Endothelial cell of umbilical vein (primary cell): ENCODE data around the gene UVSSA. TPM values are rescaled to one million over a fixed set of nuclear protein-coding genes. Genes with fewer than 3 reads are reported as not detected.

Source experiments
- BruUV-seq: library from RNA; stranded (reverse); fragments of 400-500 nt; replicated peaks from 2 replicates; lab custom pipeline; 2021; lab: Mats Ljungman, UMichigan
- CTCF ChIA-PET: fragments of 300-600, 350-600 bp; sonication (Branson Sonifier 250); formaldehyde crosslinking; loops from one replicate; lab custom pipeline; 2021; ENCODE audit warnings: antibody characterized with exemption, inconsistent platforms; lab: Charles Lee
- POLR2A ChIA-PET: fragments of 300-600, 350-600 bp; sonication (Branson Sonifier 250); formaldehyde crosslinking; loops from one replicate; lab custom pipeline; 2021; ENCODE audit warnings: antibody characterized with exemption, inconsistent platforms; lab: Charles Lee
- DNase-seq: peaks from one replicate; pipeline ENCODE4 v3.0.0-alpha.2; 2011; ENCODE audit warnings: low read depth, low spot score
- FAIRE-seq: peaks from 2 replicates; lab custom pipeline; 2011; peaks lifted over from hg19 to GRCh38; lab: Jason Lieb, UNC
- H2AFZ ChIP-seq: 2 replicates; pipeline ENCODE4 v1.6.0; 2012; ENCODE audit warnings: low read depth, low read length, control low read depth, inconsistent platforms
- H3K27ac ChIP-seq: 2 replicates; pipeline ENCODE4 v1.5.1; 2011; ENCODE audit warnings: low read depth, mild to moderate bottlenecking, control low read depth, low read length, moderate library complexity; ENCODE audit not compliant: insufficient read depth
- H3K27me3 ChIP-seq, 2 experiments: 2 replicates each; pipeline versions ENCODE4 v1.6.0 to v1.6.1; 2011; ENCODE audit warnings: low read length in 2 of 2, mixed read lengths in 1 of 2; ENCODE audit not compliant: control insufficient read depth in 2 of 2, insufficient read depth in 2 of 2
- H3K36me3 ChIP-seq, 2 experiments: 2 replicates in 1 of 2; 3 replicates in 1 of 2; pipeline ENCODE4 v1.5.1; 2011; ENCODE audit warnings: low read length in 2 of 2, mild to moderate bottlenecking in 1 of 2, moderate library complexity in 1 of 2; ENCODE audit not compliant: control insufficient read depth in 2 of 2, insufficient read depth in 2 of 2; ENCODE audit errors: extremely low read depth in 1 of 2
- H3K4me1 ChIP-seq: 3 replicates; pipeline ENCODE4 v1.5.1; 2011; ENCODE audit warnings: mild to moderate bottlenecking, low read length; ENCODE audit not compliant: control insufficient read depth, insufficient read depth; ENCODE audit errors: extremely low read depth
- H3K4me2 ChIP-seq: 2 replicates; pipeline ENCODE4 v1.6.1; 2011; ENCODE audit warnings: low read length, control low read depth, mixed read lengths; ENCODE audit not compliant: insufficient read depth
- H3K4me3 ChIP-seq, 3 experiments: fragments of 200-600 bp in 1 of 3; sonication (generic), shearing (Covaris generic) in 1 of 3; replicated peaks in 1 of 3; 2 replicates each; pipeline ENCODE4 v1.5.1; 2011 to 2016; ENCODE audit warnings: control low read depth in 3 of 3, low read length in 3 of 3, mild to moderate bottlenecking in 2 of 3, inconsistent platforms in 1 of 3, low read depth in 1 of 3, moderate library complexity in 1 of 3; ENCODE audit not compliant: insufficient read depth in 1 of 3
- H3K79me2 ChIP-seq: 2 replicates; pipeline ENCODE4 v1.6.0; 2012; ENCODE audit warnings: low read length, inconsistent platforms; ENCODE audit not compliant: control insufficient read depth, insufficient read depth
- H3K9ac ChIP-seq: replicated peaks from 2 replicates; pipeline ENCODE3; 2011; ENCODE audit warnings: low read length, control low read depth; ENCODE audit not compliant: insufficient read depth; ENCODE audit errors: extremely low read depth
- H3K9me1 ChIP-seq: replicated peaks from 3 replicates; pipeline ENCODE4 v1.6.0; 2011; ENCODE audit warnings: mild to moderate bottlenecking, low read length; ENCODE audit not compliant: control insufficient read depth, insufficient read depth; ENCODE audit errors: extremely low read depth
- H3K9me3 ChIP-seq: replicated peaks from 2 replicates; pipeline ENCODE4 v1.5.1; 2012; ENCODE audit warnings: low read length, inconsistent platforms; ENCODE audit not compliant: control insufficient read depth, insufficient read depth
- H4K20me1 ChIP-seq: replicated peaks from 2 replicates; pipeline ENCODE3; 2011; ENCODE audit warnings: mild to moderate bottlenecking, low read length; ENCODE audit not compliant: control insufficient read depth, insufficient read depth; ENCODE audit errors: extremely low read depth
- EZH2 ChIP-seq: IDR thresholded peaks from 2 replicates; pipeline ENCODE4 v1.6.1; 2012; ENCODE audit warnings: borderline replicate concordance, low read depth, mild to moderate bottlenecking, moderate library complexity, low read length, inconsistent platforms; ENCODE audit not compliant: severe bottlenecking
- FOS ChIP-seq: IDR thresholded peaks from 2 replicates; pipeline ENCODE4 v1.6.1; 2011; ENCODE audit warnings: mild to moderate bottlenecking, low read length, moderate library complexity, borderline replicate concordance; ENCODE audit not compliant: insufficient read depth
- GATA2 ChIP-seq: IDR thresholded peaks from 2 replicates; pipeline ENCODE4 v1.7.0; 2011; ENCODE audit warnings: low read depth, mild to moderate bottlenecking, moderate library complexity, mixed read lengths, low read length; ENCODE audit not compliant: insufficient read length, insufficient read depth
- JUN ChIP-seq: IDR thresholded peaks from 2 replicates; pipeline ENCODE4 v1.6.1; 2011; ENCODE audit warnings: borderline replicate concordance, low read depth; ENCODE audit not compliant: insufficient read length, insufficient read depth
- POLR2A ChIP-seq: IDR thresholded peaks from 2 replicates; pipeline ENCODE4 v1.6.1; 2012; ENCODE audit warnings: low read depth, mild to moderate bottlenecking, control low read depth, low read length
- POLR2AphosphoS5 ChIP-seq: IDR thresholded peaks from 2 replicates; pipeline ENCODE4 v1.6.1; 2012; ENCODE audit warnings: low read depth, mild to moderate bottlenecking, control low read depth, low read length, moderate library complexity; ENCODE audit not compliant: insufficient read depth
- dilution Hi-C: fragments of 300-500 bp; cut with MboI; formaldehyde crosslinking; loops from one replicate; pipeline ENCODE4 v1.15.0; 2019; ENCODE audit warnings: low sequenced_read_pairs; ENCODE audit not compliant: extremely low pct_ligation_motif_present
- intact Hi-C: fragments of 100-400 bp; cut with micrococcal nuclease; formaldehyde crosslinking; loops from one replicate; pipeline ENCODE4 v1.10.0; 2022
- polyA plus RNA-seq, 4 experiments: library from polyadenylated mRNA; depleted of rRNA in 3 of 4; stranded (reverse) in 3 of 4; unstranded in 1 of 4; fragments of >200 nt; gene quantifications; 2 replicates each; pipeline versions ENCODE4 v1.2.1 to v1.2.3, GENCODE V29; 2011 to 2012; ENCODE audit warnings: missing spikeins in 1 of 4
- total RNA-seq: library from RNA; stranded (reverse); gene quantifications from 2 replicates; pipeline ENCODE4 v1.2.3, GENCODE V29; 2021
- TF ChIP-seq, protein P1 (sequence below): IDR thresholded peaks from 2 replicates; pipeline ENCODE4 v1.6.1; 2011; ENCODE audit not compliant: insufficient read depth, insufficient read length

The UVSSA gene
- total and polyA plus RNA-seq, 2 donors (not counting 3 experiments of a cell fraction or from before 2014, with no cell fraction given) = 7.1 to 14.9 TPM

DNA sequence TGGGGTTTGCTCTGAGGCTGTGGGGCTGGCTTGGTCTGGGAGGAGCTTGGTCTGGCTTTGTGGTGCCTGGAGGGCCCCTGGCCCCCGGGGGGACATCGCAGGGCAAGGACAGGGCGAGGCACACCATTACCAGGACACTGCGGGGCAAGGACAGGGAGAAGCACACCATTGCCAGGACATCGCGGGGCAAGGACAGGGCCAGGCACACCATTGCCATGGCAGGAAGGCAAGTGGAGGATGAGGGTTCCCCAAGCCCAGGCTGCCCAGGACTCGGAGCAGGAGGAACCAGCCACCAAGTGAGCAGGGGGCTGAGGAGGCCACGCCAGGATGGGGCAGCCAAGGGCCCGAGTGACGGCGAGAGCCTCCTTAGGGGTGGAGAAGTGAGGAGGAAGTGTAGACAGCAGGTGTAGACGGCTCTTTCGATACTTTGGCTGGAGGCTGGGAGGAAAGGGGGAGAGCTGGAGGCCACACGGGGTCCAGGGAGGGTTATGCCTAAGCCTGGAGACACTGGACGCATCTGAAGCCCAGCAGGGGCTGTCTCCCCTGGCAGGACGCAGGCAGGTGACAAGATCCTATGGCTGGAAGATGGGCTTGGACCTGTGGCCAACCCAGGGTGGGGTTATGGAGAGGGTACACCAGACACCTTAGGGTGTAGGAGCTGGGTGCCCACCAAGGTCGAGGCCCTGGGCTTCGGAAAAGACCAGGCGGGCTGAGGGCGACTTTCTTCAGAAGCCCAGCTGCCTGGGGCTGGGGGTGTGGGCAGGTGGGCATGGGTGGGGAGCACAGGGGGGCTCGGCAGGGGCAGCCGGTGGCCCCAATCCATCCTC is 51.9 kb downstream of the UVSSA start:
- peaks cover 16 to 27% of the 10 kb centered on the region in 2 experiments for H3K27me3 ChIP-seq
- FAIRE-seq (no peak), DNase-seq (no peak)
- H3K9me1 ChIP-seq = no peaks in the 10 kb centered on the region
- no peaks in the 10 kb centered on the region for H3K79me2 ChIP-seq
- H3K4me2 ChIP-seq = no peak overlapping the region
- H3K4me1 ChIP-seq = no peaks in the 10 kb centered on the region
- H2AFZ ChIP-seq = no peak overlapping the region
- no peak for TF ChIP-seq GATA2
- TF ChIP-seq POLR2AphosphoS5 = no peak
- TF ChIP-seq FOS = no peak
- no peak for TF ChIP-seq EZH2
- TF ChIP-seq POLR2A = no peak
- no peak for TF ChIP-seq JUN
- TF ChIP-seq, protein P1, sequence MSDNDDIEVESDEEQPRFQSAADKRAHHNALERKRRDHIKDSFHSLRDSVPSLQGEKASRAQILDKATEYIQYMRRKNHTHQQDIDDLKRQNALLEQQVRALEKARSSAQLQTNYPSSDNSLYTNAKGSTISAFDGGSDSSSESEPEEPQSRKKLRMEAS = no peak
- no peak overlapping the region for H3K27ac ChIP-seq
- BruUV-seq = no TSS peak
- dilution Hi-C loops = no loop called here
- no peaks in the 10 kb centered on the region for H4K20me1 ChIP-seq
- peaks cover 5% of the 10 kb centered on the region for H3K9me3 ChIP-seq
- POLR2A ChIA-PET = no interaction called here
- H3K4me3 ChIP-seq = no peak overlapping the region
- no peaks in the 10 kb centered on the region for H3K36me3 ChIP-seq
- CTCF ChIA-PET = no interaction called here
- no peak overlapping the region for H3K9ac ChIP-seq
- intact Hi-C loops = no loop called here
